IMR-90 (cell line): ENCODE measurements around the gene SPAG5. TPM values are rescaled to one million over a fixed set of nuclear protein-coding genes. Genes with fewer than 3 reads are reported as not detected.

Experiments used
- ATAC-seq: fragments of 200-7000 bp; cut with Tn5 transposase; 2 replicates; pipeline ENCODE4 v1.9.1; 2020; ENCODE audit warnings: low read depth, mild to moderate bottlenecking, moderate library complexity
- BruUV-seq: library from RNA; stranded (reverse); fragments of 400-500 nt; replicated peaks from 2 replicates; lab custom pipeline; 2021; lab: Mats Ljungman, UMichigan
- CTCF ChIA-PET: fragments of 300-600 bp; formaldehyde crosslinking; extraction: SDS; loops from one replicate; lab custom pipeline; 2021; ENCODE audit warnings: antibody characterized with exemption; lab: Yijun Ruan, JAX
- POLR2A ChIA-PET: fragments of 300-600 bp; sonication (Branson Sonifier 250); formaldehyde crosslinking; loops from one replicate; lab custom pipeline; 2022; ENCODE audit warnings: antibody characterized with exemption; ENCODE audit not compliant: unreplicated experiment; lab: Charles Lee
- DNase-seq: peaks from one replicate; pipeline ENCODE4 v3.0.0; 2013
- H2AFZ ChIP-seq: replicated peaks from 2 replicates; pipeline ENCODE3; 2013; ENCODE audit warnings: low read length, mild to moderate bottlenecking; ENCODE audit not compliant: poor library complexity
- H2AK5ac ChIP-seq: 2 replicates; pipeline ENCODE4 v1.6.1; 2013; ENCODE audit warnings: low read depth, low read length, inconsistent platforms
- H2AK9ac ChIP-seq: replicated peaks from 2 replicates; pipeline ENCODE3; 2013; ENCODE audit warnings: mild to moderate bottlenecking, low read depth, low read length, moderate library complexity; ENCODE audit not compliant: poor library complexity
- H2BK120ac ChIP-seq: 2 replicates; pipeline ENCODE4 v1.6.1; 2013; ENCODE audit warnings: low read depth, low read length, inconsistent platforms
- H2BK15ac ChIP-seq: 3 replicates; pipeline ENCODE4 v1.6.1; 2013; ENCODE audit warnings: low read depth, low read length, inconsistent platforms
- H2BK20ac ChIP-seq: 2 replicates; pipeline ENCODE4 v1.6.1; 2013; ENCODE audit warnings: low read depth, mild to moderate bottlenecking, inconsistent platforms, low read length, moderate library complexity
- H2BK5ac ChIP-seq: 2 replicates; pipeline ENCODE4 v1.6.1; 2013; ENCODE audit warnings: mild to moderate bottlenecking, low read depth, low read length, inconsistent platforms; ENCODE audit not compliant: poor library complexity, severe bottlenecking
- H3K14ac ChIP-seq: replicated peaks from 2 replicates; pipeline ENCODE4 v1.6.1; 2013; ENCODE audit warnings: low read depth, low read length, inconsistent platforms
- H3K18ac ChIP-seq: 2 replicates; pipeline ENCODE4 v1.6.1; 2013; ENCODE audit warnings: low read depth, low read length, control low read depth
- H3K23ac ChIP-seq: 2 replicates; pipeline ENCODE4 v1.6.1; 2013; ENCODE audit warnings: low read depth, low read length, inconsistent platforms
- H3K27ac ChIP-seq: 2 replicates; pipeline ENCODE4 v1.5.1; 2013; ENCODE audit warnings: mild to moderate bottlenecking, control low read depth, low read length; ENCODE audit not compliant: insufficient read depth
- H3K27me3 ChIP-seq: 2 replicates; pipeline ENCODE4 v1.6.1; 2013; ENCODE audit warnings: low read length; ENCODE audit not compliant: control insufficient read depth, insufficient read depth
- H3K36me3 ChIP-seq: 2 replicates; pipeline ENCODE4 v1.6.1; 2013; ENCODE audit warnings: low read length, mixed read lengths; ENCODE audit not compliant: control insufficient read depth, insufficient read depth
- H3K4ac ChIP-seq: 2 replicates; pipeline ENCODE4 v1.6.1; 2013; ENCODE audit warnings: low read depth, low read length, inconsistent platforms
- H3K4me1 ChIP-seq: 2 replicates; pipeline ENCODE4 v1.6.1; 2013; ENCODE audit warnings: low read length, mixed read lengths; ENCODE audit not compliant: control insufficient read depth, insufficient read depth
- H3K4me2 ChIP-seq: 2 replicates; pipeline ENCODE4 v1.6.1; 2013; ENCODE audit warnings: low read depth, mild to moderate bottlenecking, control low read depth, low read length, moderate library complexity
- H3K4me3 ChIP-seq: 2 replicates; pipeline ENCODE4 v1.5.1; 2013; ENCODE audit warnings: low read depth, mild to moderate bottlenecking, control low read depth, low read length, moderate library complexity; ENCODE audit not compliant: insufficient read depth
- H3K56ac ChIP-seq: 2 replicates; pipeline ENCODE4 v1.6.1; 2013; ENCODE audit warnings: low read length, inconsistent platforms; ENCODE audit not compliant: insufficient read depth; ENCODE audit errors: extremely low read depth
- H3K79me1 ChIP-seq, 2 experiments: 2 replicates each; pipeline ENCODE4 v1.6.1; 2013; ENCODE audit warnings: low read length in 2 of 2, inconsistent platforms in 1 of 2, low read depth in 1 of 2
- H3K9ac ChIP-seq: 2 replicates; pipeline ENCODE4 v1.6.1; 2013; ENCODE audit warnings: low read depth, low read length, control low read depth
- H3K9me1 ChIP-seq: 2 replicates; pipeline ENCODE4 v1.6.1; 2013; ENCODE audit warnings: low read length, inconsistent platforms; ENCODE audit not compliant: insufficient read depth
- H3K9me3 ChIP-seq: 2 replicates; pipeline ENCODE4 v1.6.1; 2013; ENCODE audit warnings: low read length; ENCODE audit not compliant: control insufficient read depth, insufficient read depth
- H4K20me1 ChIP-seq: 2 replicates; pipeline ENCODE4 v1.6.1; 2013; ENCODE audit warnings: low read length, inconsistent platforms; ENCODE audit not compliant: insufficient read depth
- H4K5ac ChIP-seq: 2 replicates; pipeline ENCODE4 v1.6.1; 2013; ENCODE audit warnings: mild to moderate bottlenecking, low read depth, low read length, control low read depth
- H4K8ac ChIP-seq, 2 experiments: 2 replicates each; pipeline ENCODE4 v1.6.1; 2013; ENCODE audit warnings: low read depth in 2 of 2, low read length in 2 of 2, control low read depth in 1 of 2, inconsistent platforms in 1 of 2
- H4K91ac ChIP-seq: 2 replicates; pipeline ENCODE4 v1.6.1; 2013; ENCODE audit warnings: low read depth, low read length, inconsistent platforms; ENCODE audit not compliant: insufficient read depth
- CHD1 ChIP-seq: IDR thresholded peaks from 2 replicates; pipeline ENCODE4 v1.6.1; 2012; ENCODE audit warnings: low read depth, low read length, improper control_type of control experiment
- FOS ChIP-seq: fragments of 150-350 bp; IDR thresholded peaks from 2 replicates; pipeline ENCODE4 v1.6.1; 2016; ENCODE audit warnings: low read depth, low read length
- MXI1 ChIP-seq: IDR thresholded peaks from 2 replicates; pipeline ENCODE4 v1.6.1; 2012; ENCODE audit warnings: low read depth, mild to moderate bottlenecking, low read length, moderate library complexity, borderline replicate concordance
- POLR2A ChIP-seq: IDR thresholded peaks from 2 replicates; pipeline ENCODE4 v1.6.1; 2012; ENCODE audit warnings: mild to moderate bottlenecking, low read depth, low read length
- RAD21 ChIP-seq: IDR thresholded peaks from 2 replicates; pipeline ENCODE4 v1.6.1; 2012; ENCODE audit warnings: low read length, improper control_type of control experiment
- RCOR1 ChIP-seq: IDR thresholded peaks from 2 replicates; pipeline ENCODE4 v1.6.1; 2012; ENCODE audit warnings: mild to moderate bottlenecking, low read length, improper control_type of control experiment; ENCODE audit not compliant: insufficient replicate concordance
- SMC3 ChIP-seq: fragments of 150-350 bp; IDR thresholded peaks from 2 replicates; pipeline ENCODE4 v1.6.1; 2016; ENCODE audit warnings: low read depth, mild to moderate bottlenecking, antibody characterized with exemption, low read length, moderate library complexity
- WGBS, 2 experiments: methylation state at CpG; one replicate each; pipeline versions ENCODE4 v1.1.5 to v1.1.7; 2013; ENCODE audit warnings: missing lambda C conversion rate in 2 of 2; ENCODE audit not compliant: insufficient read length in 1 of 2; ENCODE audit errors: extremely low coverage in 2 of 2; 5-methylcytosine and 5-hydroxymethylcytosine counted together
- dilution Hi-C: fragments of 300-500 bp; cut with HindIII; formaldehyde crosslinking; loops from one replicate; pipeline ENCODE4 v1.14.3; 2018; ENCODE audit warnings: low sequenced_read_pairs; ENCODE audit not compliant: unreplicated experiment
- in situ Hi-C: fragments of 300-500 bp; cut with MboI; formaldehyde crosslinking; loops from 3 replicates; pipeline ENCODE4 v1.14.3; 2019; ENCODE audit warnings: low sequenced_read_pairs, inconsistent platforms, mixed read lengths
- intact Hi-C: fragments of 100-400 bp; cut with micrococcal nuclease; formaldehyde crosslinking; loops from 2 replicates; pipeline ENCODE4 v1.10.0; 2022
- polyA plus RNA-seq, 3 experiments: library from polyadenylated mRNA; depleted of rRNA; stranded (reverse); fragments of >200 nt; gene quantifications; 2 replicates each; pipeline ENCODE4 v1.2.3, GENCODE V29; 2012; ENCODE audit warnings: low replicate concordance in 1 of 3
- total RNA-seq: library from RNA; depleted of rRNA; stranded (reverse); fragments of >200 nt; gene quantifications from 2 replicates; pipeline ENCODE4 v1.2.3, GENCODE V29; 2012

The SPAG5 gene
- total and polyA plus RNA-seq, 2 of the 4 experiments (the other 2 are of a cell fraction) = 40.3 to 60.8 TPM

GRCh38 chr17:28530926-28531325 lies 67.9 kb downstream of the SPAG5 start:
- Histone ChIP-seq H2AK9ac (no peak overlapping the region), H3K4me2 (no peak overlapping the region), H3K4ac (no peak overlapping the region), H3K23ac (no peak overlapping the region), H3K27me3 (peaks cover 14% of the 10 kb centered on the region), H3K27ac (no peak overlapping the region), H2BK20ac (no peak overlapping the region), H3K4me3 (no peak overlapping the region), H2AFZ (no peak overlapping the region), H3K4me1 (peaks cover 16% of the 10 kb centered on the region), H3K36me3 (no peaks in the 10 kb centered on the region), H4K5ac (no peak overlapping the region), H3K9me1 (peaks cover 8% of the 10 kb centered on the region), H2BK15ac (no peak overlapping the region), H2BK5ac (no peak overlapping the region), H3K9ac (no peak overlapping the region), H3K14ac (no peak overlapping the region), H3K9me3 (no peaks in the 10 kb centered on the region), H4K8ac (no peak overlapping the region), H2BK120ac (no peak overlapping the region), H4K20me1 (no peaks in the 10 kb centered on the region), H4K91ac (no peak overlapping the region), H3K56ac (no peak overlapping the region), H2AK5ac (no peak overlapping the region), H3K79me1 (no peaks in the 10 kb centered on the region), H3K18ac (no peak overlapping the region)
- ATAC-seq = no peak
- BruUV-seq = no TSS peak
- no CpG with 5 or more reads among the region's 7 CpGs for WGBS, 2 experiments
- ChIA-PET CTCF (no interaction called here), POLR2A (no interaction called here)
- in situ Hi-C loops = no loop called here
- dilution Hi-C loops = no loop called here
- no peak for TF ChIP-seq POLR2A
- TF ChIP-seq SMC3 = no peak
- TF ChIP-seq FOS = no peak
- no peak for TF ChIP-seq RAD21
- TF ChIP-seq MXI1 = no peak
- no peak for TF ChIP-seq CHD1
- TF ChIP-seq RCOR1 = no peak
- intact Hi-C loops = no loop called here
- no peak for DNase-seq
